T-helper 2 cell treated with Interferon-gamma antibody and Interleukin-4, amounts not matched to agents 5 μg/mL and 100 μg/mL, for 36 hours (primary cell): Measurements from ENCODE around the gene SLIT1.

ENCODE experiments used
- DNase-seq: peaks from one replicate; pipeline ENCODE4 v3.0.0; 2021; ENCODE audit warnings: low spot score
- H3K27ac Mint-ChIP-seq: one replicate; pipeline ENCODE4 v1.8.0; 2021; ENCODE audit warnings: mild to moderate bottlenecking, mixed read lengths
- H3K27me3 Mint-ChIP-seq: one replicate; pipeline ENCODE4 v1.8.0; 2021; ENCODE audit warnings: low read depth, mixed read lengths
- H3K36me3 Mint-ChIP-seq: one replicate; pipeline ENCODE4 v1.8.0; 2021; ENCODE audit warnings: low read depth, mixed read lengths
- H3K4me1 Mint-ChIP-seq: one replicate; pipeline ENCODE4 v1.8.0; 2021; ENCODE audit warnings: low read depth, mixed read lengths
- H3K4me3 Mint-ChIP-seq: one replicate; pipeline ENCODE4 v1.8.0; 2022; ENCODE audit warnings: mild to moderate bottlenecking, moderate library complexity, mixed read lengths
- H3K9me3 Mint-ChIP-seq: one replicate; pipeline ENCODE4 v1.8.0; 2021; ENCODE audit warnings: mixed read lengths

The SLIT1 gene

DNA sequence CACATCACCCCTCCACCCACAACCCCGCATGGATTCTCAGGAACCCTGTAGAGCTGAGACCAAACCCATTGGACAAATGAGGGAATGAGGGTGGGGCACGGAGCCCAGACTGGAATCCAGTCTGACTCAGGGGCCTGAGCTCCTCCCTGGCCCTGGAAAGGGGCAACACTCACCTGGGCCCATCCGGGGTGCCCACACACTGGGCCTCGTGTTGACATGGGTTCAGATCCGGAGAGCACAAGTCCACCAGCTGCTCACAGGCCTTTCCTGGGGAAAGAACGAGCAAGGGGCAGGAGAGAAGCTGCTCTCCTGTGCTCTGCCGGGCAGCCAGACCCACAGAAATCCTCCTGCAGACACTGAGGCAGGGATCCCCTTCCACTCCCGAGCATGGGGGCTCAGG is 172.2 kb downstream of the SLIT1 start:
- H3K36me3 Mint-ChIP-seq = no peaks in the 10 kb centered on the region
- H3K27me3 Mint-ChIP-seq = no peaks in the 10 kb centered on the region
- no peak overlapping the region for H3K27ac Mint-ChIP-seq
- H3K4me1 Mint-ChIP-seq = peaks cover 18% of the 10 kb centered on the region
- H3K4me3 Mint-ChIP-seq = no peak overlapping the region
- no peak for DNase-seq
- no peaks in the 10 kb centered on the region for H3K9me3 Mint-ChIP-seq

DNA sequence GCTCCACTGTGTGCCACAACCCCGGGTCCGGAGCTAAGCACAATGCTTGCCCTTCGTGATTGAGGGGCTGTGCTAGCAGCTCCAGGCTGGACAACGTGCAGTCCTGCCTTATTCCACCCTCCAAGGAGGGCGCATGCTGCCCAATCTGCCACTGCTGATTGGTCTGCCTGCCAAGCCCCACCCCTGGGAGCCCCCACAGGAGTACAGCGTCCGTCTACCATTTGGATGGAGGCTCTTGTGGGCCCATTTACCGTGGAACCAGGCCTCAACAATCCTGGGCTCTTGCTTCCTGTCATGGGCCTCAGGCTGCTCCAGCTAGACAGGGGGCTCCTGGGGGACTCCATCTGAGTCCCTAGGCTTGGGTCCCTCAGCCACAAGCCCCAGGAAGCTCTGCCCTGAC is 173.3 kb downstream of the SLIT1 start:
- Mint-ChIP-seq H3K27me3 (no peaks in the 10 kb centered on the region), H3K27ac (no peak overlapping the region), H3K4me3 (no peak overlapping the region), H3K9me3 (peaks cover 7% of the 10 kb centered on the region), H3K36me3 (no peaks in the 10 kb centered on the region), H3K4me1 (peaks cover 18% of the 10 kb centered on the region)
- DNase-seq = no peak

DNA sequence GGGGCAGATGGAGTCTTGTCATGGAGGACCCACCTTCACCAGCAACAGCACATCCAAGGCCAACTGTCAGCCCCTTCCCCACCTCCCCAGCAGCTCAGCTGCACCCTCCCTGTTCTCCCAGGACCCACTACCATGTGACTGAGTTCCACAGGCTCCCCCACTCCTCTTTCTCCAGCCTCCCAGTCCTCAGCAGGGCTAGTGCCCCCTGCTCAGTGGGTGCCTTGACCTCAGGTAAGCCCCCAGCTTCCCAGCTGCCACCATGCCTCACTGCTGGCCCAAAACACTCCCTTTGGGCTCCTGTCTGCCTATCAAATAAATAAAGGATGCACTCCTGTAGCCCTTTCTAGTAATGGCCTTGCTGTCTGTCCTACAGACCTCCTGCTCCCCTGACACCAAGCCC is 174.4 kb downstream of the SLIT1 start:
- H3K4me3 Mint-ChIP-seq = no peak overlapping the region
- DNase-seq = no peak

DNA sequence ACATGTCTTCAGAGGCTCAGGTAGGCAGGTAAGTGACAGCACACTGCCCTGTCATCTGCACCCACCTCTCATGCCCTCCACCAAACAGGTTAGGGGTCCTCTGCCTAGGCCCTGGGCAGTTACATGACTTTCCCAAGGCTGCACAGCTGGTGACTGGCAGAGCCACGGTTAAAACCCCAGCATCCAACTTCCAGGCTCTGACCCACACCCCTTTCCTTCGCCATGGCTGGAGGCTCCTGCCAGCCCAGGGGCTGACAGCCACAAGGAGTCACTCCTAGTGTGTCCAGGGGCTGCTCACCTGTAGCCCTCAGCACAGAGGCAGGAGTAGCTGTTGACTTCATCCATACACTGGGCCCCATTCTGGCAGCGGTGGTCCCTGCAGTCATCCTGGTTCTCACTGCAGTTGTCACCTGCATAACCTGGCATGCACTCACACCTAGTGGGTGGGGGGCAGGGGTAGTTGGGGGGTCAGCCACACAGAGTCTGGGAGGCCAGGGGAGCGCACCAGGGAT is 175.0 kb downstream of the SLIT1 start:
- H3K4me1 Mint-ChIP-seq = peaks cover 7% of the 10 kb centered on the region
- peaks cover 22% of the 10 kb centered on the region for H3K9me3 Mint-ChIP-seq
- H3K27ac Mint-ChIP-seq = no peak overlapping the region
- no peak for DNase-seq
- no peaks in the 10 kb centered on the region for H3K27me3 Mint-ChIP-seq
- H3K36me3 Mint-ChIP-seq = no peaks in the 10 kb centered on the region
- no peak overlapping the region for H3K4me3 Mint-ChIP-seq

More for the DNA sequence above, 174.4 kb downstream of the SLIT1 start:
- Mint-ChIP-seq H3K4me1 (peaks cover 8% of the 10 kb centered on the region), H3K27me3 (no peaks in the 10 kb centered on the region), H3K36me3 (no peaks in the 10 kb centered on the region), H3K27ac (no peak overlapping the region), H3K9me3 (peaks cover 17% of the 10 kb centered on the region)

DNA sequence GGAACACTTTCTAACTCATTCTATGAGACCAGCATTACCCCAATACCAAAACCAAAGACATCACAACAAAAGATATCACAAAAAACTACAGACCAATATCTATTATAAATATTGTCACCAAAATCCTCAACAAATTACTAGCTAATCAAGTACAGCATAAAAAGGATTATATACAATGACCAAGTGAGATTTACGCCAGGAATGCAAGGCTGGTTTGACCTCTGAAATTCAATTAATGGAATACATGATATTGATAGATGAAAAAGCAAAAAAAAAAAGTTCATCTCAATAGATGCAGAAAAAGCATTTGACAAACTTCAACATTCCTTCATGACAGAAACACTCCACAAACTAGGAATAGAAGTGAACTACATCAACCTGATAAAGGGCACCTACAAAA is 178.3 kb downstream of the SLIT1 start:
- Mint-ChIP-seq H3K4me3 (no peak overlapping the region), H3K4me1 (no peaks in the 10 kb centered on the region), H3K27me3 (no peaks in the 10 kb centered on the region), H3K9me3 (peaks cover 26% of the 10 kb centered on the region), H3K36me3 (no peaks in the 10 kb centered on the region), H3K27ac (no peak overlapping the region)
- no peak for DNase-seq

DNA sequence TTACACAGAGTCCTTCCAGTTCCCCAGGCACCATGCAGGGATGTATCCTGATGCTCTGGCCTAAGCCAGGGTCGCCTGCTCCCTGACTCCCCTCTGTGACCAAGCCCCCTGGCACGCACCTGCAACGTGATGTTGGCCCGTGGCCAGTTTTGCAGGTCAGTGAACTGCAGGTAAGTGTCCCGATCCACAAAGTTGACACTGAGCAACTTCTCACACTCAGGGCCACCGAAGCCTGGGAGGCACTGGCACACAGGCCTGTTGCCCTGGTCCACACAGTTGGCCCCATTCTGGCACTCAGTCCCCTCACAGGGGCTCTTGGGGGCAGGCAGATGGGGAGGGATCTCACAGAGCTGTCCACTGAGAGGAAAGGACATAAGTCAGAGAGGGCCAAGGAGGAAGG is 179.4 kb downstream of the SLIT1 start:
- Mint-ChIP-seq H3K4me3 (no peak overlapping the region), H3K4me1 (no peaks in the 10 kb centered on the region), H3K27me3 (no peaks in the 10 kb centered on the region), H3K9me3 (peaks cover 26% of the 10 kb centered on the region), H3K36me3 (no peaks in the 10 kb centered on the region), H3K27ac (no peak overlapping the region)
- DNase-seq = no peak

DNA sequence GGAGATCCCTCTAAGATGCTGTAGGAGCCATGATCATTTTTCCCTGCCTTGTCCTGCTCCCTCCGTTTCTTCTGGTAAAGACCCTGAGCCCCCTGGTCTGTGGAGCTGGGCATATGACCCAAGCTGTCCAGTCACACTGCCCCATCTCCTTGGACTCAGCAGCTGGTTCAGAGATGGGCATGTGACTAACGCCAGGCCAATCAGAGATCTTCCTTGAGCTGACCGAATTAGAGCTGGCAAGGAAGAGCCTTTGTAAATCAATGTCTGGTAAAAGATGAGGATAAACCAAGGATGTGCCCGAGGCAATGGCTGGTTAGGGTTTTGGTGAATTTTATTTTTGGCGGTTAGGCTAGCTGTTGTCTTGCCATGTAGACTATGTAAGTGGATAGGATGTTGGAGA is 180.4 kb downstream of the SLIT1 start:
- Mint-ChIP-seq H3K9me3 (peaks cover 26% of the 10 kb centered on the region), H3K4me1 (no peaks in the 10 kb centered on the region), H3K27me3 (no peaks in the 10 kb centered on the region), H3K36me3 (no peaks in the 10 kb centered on the region), H3K4me3 (no peak overlapping the region), H3K27ac (no peak overlapping the region)
- no peak for DNase-seq

DNA sequence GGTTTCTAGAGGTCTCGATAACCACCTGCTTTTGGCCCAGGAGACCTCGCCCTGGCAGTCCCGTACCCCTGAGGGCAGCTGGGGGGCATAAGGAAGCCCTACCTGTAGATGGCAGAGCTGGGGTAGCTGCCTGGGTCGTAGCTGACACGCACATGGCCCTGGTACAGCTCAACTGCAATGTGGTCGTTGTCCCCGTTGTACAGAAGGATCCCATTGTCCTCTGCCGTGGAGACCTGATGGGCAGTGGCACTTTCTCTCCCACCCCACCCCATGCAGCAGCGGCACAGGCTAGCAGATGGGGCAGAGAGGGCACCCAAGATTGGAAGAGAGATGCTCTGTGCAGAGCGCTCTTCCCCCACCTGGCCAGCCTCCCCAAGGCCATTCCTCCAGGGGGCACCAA is 181.2 kb downstream of the SLIT1 start:
- no peaks in the 10 kb centered on the region for H3K36me3 Mint-ChIP-seq
- DNase-seq = no peak
- no peaks in the 10 kb centered on the region for H3K4me1 Mint-ChIP-seq
- no peak overlapping the region for H3K27ac Mint-ChIP-seq
- H3K4me3 Mint-ChIP-seq = no peak overlapping the region
- H3K27me3 Mint-ChIP-seq = no peaks in the 10 kb centered on the region
- H3K9me3 Mint-ChIP-seq = peaks cover 26% of the 10 kb centered on the region

DNA sequence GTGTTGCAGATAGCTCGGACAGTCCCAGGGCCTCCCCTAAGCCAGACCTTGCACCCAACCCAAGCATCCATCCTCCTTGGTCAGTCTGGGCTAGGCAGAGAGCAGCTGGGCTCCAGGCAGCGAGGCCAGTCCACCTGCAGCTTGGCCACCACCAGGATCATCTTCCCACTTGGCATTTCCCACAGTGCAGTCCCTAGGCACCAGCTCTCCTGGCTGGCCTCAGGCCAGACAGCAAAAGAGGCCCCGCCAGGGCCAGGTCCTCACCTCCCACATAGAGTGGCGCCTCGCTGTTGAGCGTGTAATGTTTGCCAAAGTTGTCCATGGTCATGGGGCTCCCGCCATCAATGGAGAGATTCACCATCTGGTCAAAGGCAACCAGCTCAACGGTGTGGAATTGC is 182.0 kb downstream of the SLIT1 start:
- peaks cover 26% of the 10 kb centered on the region for H3K9me3 Mint-ChIP-seq
- no peaks in the 10 kb centered on the region for H3K27me3 Mint-ChIP-seq
- no peaks in the 10 kb centered on the region for H3K36me3 Mint-ChIP-seq
- no peak for DNase-seq
- no peak overlapping the region for H3K27ac Mint-ChIP-seq
- no peaks in the 10 kb centered on the region for H3K4me1 Mint-ChIP-seq
- no peak overlapping the region for H3K4me3 Mint-ChIP-seq

DNA sequence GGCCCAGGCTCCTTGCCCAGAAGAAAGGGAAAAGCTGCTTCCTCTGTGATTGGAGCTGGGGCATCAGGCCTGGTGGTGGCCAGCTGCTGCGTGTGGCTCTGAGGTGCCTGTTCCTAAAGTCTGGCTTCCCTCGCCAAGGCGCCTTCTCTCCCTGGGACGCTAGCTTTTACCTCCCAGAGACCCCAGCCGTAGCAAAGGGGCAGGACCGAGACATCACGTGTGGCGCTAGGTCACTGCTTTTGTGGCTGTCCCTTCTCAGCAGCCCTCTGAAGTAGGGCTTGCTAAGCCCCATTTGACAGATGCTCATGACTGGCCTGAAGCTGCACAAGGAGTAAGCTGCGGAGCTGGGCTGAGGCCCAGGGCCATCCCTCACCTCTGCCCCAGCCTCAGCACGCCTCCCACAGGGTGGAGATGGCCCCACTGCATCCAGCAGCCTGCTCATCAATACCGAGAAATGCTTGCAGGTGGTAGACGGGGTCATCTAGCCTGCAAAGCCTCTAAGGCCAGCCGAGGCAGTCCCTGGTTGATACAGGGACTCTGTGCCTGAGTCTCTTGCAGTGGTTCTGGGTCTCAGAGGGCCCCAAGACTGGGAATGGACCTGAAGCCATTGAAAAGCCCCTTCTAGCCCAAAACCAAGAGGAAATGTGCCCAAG is 182.5 kb downstream of the SLIT1 start:
- Mint-ChIP-seq H3K4me1 (no peaks in the 10 kb centered on the region), H3K27ac (no peak overlapping the region), H3K36me3 (no peaks in the 10 kb centered on the region), H3K9me3 (peaks cover 26% of the 10 kb centered on the region), H3K4me3 (no peak overlapping the region), H3K27me3 (no peaks in the 10 kb centered on the region)
- DNase-seq = no peak

DNA sequence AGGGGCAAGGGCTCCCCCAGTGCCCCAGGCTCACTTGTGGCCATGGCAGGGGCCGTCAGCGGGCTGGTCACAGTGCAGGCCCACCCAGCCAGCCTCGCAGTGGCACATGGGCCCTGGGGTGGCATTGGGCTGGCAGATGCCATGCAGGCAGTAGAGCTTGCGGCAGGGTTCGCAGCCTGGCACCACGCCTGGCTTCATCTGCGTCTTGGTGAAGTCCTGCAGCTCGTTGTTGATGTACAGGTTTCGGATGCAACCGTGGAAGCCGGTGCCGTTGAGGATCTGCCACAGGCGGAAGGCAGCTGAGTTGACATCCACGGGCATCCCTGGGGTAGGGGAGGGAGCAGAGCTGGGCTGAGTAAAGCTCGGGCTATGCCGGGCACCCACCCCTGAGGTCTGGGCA is 183.1 kb downstream of the SLIT1 start:
- H3K36me3 Mint-ChIP-seq = no peaks in the 10 kb centered on the region
- H3K4me1 Mint-ChIP-seq = no peaks in the 10 kb centered on the region
- H3K27me3 Mint-ChIP-seq = no peaks in the 10 kb centered on the region
- no peak overlapping the region for H3K27ac Mint-ChIP-seq
- no peak for DNase-seq
- H3K9me3 Mint-ChIP-seq = peaks cover 21% of the 10 kb centered on the region
- no peak overlapping the region for H3K4me3 Mint-ChIP-seq

DNA sequence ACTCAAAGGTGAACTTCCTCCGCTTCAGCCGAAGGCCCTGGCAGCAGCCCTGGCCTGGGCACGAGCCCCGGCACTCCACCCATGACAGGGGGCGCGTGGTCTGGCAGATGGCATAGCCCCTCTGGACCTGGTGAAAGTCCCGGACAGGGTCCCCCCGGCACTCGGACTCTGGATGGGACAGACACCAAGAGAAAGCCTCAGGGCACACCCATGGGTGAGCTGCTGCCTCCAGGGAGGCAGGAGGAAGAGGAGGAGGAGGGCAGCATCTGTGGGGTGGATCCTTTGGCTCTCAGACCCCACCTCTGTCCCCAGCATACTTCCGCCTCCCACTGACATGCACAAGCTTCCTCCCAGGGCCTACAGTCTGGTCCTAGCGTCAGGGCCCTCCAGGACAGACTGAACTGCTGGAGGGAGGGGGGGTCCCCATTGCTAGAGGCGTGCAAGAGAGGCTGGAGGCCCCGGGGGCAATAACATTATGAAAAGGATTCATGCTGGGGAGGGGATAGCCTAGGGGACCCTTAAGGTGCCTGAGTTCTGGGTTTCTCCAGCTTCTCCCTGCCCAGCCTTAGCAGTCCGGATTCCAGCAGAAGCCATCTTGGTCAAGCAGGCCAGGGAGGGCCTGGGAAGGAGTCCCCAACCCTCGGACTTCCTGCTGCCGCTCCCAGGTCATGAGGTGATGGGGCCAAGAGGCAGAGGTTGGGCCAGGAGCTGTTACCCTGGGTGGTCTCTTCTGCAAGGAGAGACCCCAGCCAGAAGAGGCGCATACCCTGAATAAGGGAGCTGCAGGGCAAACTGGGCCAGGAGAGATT is 184.4 kb downstream of the SLIT1 start:
- Mint-ChIP-seq H3K9me3 (peaks cover 8% of the 10 kb centered on the region), H3K36me3 (no peaks in the 10 kb centered on the region), H3K4me1 (no peaks in the 10 kb centered on the region), H3K27me3 (no peaks in the 10 kb centered on the region), H3K4me3 (no peak overlapping the region), H3K27ac (no peak overlapping the region)
- DNase-seq = no peak

DNA sequence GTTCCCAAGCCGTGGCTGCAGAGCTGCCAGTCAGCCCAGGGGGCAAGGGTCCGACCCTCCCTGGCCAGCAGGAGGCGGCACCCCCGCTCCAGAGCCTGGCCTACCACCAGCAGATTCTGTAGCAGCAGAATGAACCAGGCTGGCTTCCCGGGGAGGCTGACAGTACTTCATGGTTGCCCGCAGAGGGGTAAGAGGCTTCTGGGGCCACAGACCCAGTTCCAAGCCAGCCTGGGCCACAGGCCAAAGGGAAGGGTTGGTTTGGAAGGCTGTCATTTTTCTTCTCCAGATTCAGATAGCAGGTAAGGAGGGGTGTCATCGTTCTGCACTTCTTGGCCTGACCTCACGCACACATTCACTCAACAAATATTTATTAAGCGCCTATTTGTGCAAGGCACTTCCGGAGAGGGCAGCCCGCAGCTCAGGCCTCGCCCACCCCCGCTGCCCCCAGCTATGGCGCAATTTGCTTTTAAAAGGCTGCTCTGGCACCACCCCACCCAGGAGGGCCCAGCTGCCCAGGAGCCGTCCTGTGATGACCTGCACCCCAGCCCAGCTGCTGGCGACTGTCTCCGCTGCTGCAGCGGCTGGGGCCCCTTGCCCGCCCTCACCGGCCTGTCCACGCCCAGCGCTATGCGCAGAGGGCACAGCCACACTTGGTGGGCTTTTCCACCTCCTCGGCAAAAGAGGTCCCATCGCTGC is 185.1 kb downstream of the SLIT1 start:
- H3K36me3 Mint-ChIP-seq = no peaks in the 10 kb centered on the region
- H3K4me1 Mint-ChIP-seq = no peaks in the 10 kb centered on the region
- H3K27me3 Mint-ChIP-seq = no peaks in the 10 kb centered on the region
- peaks cover 3% of the 10 kb centered on the region for H3K9me3 Mint-ChIP-seq
- H3K27ac Mint-ChIP-seq = no peak overlapping the region
- no peak overlapping the region for H3K4me3 Mint-ChIP-seq
- DNase-seq = no peak

DNA sequence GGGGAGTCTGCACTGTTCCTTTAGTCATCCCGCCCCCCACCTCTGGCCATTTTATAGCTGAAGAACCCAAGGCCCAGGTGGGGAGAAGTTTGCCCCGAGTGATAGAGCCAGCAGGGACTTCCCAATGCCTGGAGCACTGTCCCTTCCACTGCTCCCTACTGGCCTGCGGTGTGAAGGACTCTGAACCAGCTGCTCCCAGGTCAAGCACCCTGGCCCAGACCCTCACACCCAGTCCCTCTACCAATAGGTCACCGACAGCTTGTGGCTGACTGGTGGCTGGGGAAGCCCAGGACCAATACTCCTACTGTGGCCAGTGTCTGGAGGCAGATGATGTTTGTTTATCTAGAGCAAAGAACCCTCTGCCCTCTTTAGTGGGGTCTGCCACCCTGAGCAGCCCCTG is 185.8 kb downstream of the SLIT1 start:
- Mint-ChIP-seq H3K4me3 (no peak overlapping the region), H3K27me3 (no peaks in the 10 kb centered on the region), H3K4me1 (no peaks in the 10 kb centered on the region), H3K36me3 (no peaks in the 10 kb centered on the region), H3K27ac (no peak overlapping the region), H3K9me3 (no peaks in the 10 kb centered on the region)
- DNase-seq = no peak
